GM10266 (cell line): ENCODE results near the gene SH3BP4.
"Not testable (repeated sequence)": the region's sequence is repeated elsewhere in the genome, so short reads cannot be mapped to it uniquely, and the experiment has no call there.

Experiments used
- DNase-seq: peaks from one replicate; pipeline ENCODE4 v3.0.0; 2012; ENCODE audit errors: extremely low spot score
- TF ChIP-seq, protein P1 (sequence below): IDR thresholded peaks from 2 replicates; pipeline ENCODE4 v1.5.1; 2012; ENCODE audit warnings: mild to moderate bottlenecking, low read depth; ENCODE audit not compliant: control insufficient read depth, insufficient read depth; ENCODE audit errors: missing control alignments

Gene SH3BP4

DNA sequence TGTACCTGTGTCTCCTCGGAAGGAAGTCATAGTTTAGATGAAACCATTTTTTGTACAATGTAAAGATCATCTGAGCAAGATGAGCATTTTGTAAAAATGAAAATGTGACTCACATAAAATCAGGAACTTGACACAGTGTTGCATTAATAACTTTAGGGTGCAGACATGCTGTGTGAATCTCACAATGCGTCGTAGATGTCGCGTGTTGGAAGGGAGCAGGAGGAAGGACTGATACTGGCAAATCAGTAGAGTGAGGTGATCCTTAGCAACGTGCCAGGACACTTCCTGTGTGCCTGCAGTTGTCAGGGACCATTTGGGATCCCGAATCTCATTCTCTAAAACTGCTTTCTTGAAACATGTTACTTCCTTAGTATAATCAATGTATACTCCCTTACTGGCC lies 103.1 kb downstream of the SH3BP4 start:
- no peak for DNase-seq
- TF ChIP-seq, protein P1, sequence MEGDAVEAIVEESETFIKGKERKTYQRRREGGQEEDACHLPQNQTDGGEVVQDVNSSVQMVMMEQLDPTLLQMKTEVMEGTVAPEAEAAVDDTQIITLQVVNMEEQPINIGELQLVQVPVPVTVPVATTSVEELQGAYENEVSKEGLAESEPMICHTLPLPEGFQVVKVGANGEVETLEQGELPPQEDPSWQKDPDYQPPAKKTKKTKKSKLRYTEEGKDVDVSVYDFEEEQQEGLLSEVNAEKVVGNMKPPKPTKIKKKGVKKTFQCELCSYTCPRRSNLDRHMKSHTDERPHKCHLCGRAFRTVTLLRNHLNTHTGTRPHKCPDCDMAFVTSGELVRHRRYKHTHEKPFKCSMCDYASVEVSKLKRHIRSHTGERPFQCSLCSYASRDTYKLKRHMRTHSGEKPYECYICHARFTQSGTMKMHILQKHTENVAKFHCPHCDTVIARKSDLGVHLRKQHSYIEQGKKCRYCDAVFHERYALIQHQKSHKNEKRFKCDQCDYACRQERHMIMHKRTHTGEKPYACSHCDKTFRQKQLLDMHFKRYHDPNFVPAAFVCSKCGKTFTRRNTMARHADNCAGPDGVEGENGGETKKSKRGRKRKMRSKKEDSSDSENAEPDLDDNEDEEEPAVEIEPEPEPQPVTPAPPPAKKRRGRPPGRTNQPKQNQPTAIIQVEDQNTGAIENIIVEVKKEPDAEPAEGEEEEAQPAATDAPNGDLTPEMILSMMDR: no peak

DNA sequence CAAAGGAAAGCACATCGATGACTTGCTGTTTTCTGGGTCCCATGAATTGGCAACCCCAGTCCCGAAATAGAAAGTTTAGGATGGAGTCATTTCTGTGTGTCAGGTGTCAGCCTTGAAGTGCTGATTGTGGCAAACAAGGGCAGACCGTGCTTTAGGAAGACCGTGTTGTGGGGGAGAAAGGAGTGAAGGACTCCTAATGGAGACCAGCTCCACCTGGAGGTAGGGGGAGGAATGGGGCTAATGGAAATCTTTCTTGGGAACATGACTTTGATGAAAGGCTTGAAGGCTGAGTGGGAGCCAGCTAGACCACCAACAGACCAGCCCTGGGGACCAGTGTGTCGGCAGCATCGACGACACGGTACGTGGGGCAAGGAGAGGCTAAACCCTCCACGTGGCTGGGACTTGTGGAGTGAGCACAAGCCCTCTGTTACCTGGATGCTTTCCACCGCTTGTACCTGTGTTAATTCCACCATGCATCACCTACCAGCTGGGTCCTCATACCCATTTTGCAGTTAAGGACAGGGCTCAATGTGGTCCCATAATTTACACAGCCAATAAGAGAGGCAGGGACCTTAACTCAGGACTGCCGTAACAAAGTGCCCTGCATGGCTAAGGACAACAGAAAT lies 104.2 kb downstream of the SH3BP4 start:
- DNase-seq: no peak
- TF ChIP-seq, protein P1: no peak

- TF ChIP-seq, protein P1: no peak
- DNase-seq: no peak
Observed at GRCh38 chr2:235056768-235057167, 105.0 kb downstream of the SH3BP4 start.

GRCh38 chr2:235057616-235058015 lies 105.8 kb downstream of the SH3BP4 start:
- not testable (repeated sequence) for DNase-seq

DNA sequence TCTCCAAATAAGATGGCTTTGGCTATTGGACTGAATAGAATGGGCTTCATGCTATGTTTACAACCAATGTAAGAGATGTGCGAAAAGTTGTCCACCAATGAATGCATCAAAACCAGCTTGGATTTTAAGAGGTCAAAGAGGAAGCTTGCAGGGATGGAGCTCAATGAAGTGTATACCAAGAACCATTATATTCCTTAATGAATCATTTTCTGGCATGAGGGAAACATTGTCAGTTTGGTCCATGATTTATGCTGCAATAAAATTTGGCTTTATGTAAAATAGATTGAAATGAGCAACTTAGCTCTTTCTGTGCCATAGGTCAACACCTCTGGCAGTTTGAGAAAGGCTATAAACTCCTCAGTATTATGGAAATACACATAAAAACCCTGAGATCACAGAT lies 107.3 kb downstream of the SH3BP4 start:
- TF ChIP-seq, protein P1: no peak

DNA sequence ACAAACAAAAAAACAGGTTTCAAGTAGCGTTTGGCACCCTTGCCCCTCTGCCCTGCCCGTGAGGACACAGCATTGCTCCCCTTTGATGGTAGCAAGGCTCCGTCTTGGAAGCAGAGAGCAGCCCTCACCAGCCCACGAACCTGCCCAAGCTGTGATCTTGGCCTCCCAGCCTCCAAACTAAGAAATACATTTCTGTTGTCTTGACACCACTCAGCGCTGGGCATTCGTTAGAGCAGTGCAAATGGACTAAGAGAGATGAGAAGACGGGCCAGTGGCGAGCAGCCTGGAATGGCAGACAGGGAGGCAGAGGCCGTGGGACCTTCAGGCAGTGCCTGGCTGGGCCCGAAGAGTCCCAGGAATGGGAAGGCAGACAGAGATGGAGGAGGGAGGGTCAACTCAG lies 109.8 kb downstream of the SH3BP4 start:
- no peak for DNase-seq
- TF ChIP-seq, protein P1: no peak

More for the DNA sequence above, 107.3 kb downstream of the SH3BP4 start:
- no peak for DNase-seq

- DNase-seq: no peak
- TF ChIP-seq, protein P1: no peak
Observed at GRCh38 chr2:235063471-235063961, 111.7 kb downstream of the SH3BP4 start.

DNA sequence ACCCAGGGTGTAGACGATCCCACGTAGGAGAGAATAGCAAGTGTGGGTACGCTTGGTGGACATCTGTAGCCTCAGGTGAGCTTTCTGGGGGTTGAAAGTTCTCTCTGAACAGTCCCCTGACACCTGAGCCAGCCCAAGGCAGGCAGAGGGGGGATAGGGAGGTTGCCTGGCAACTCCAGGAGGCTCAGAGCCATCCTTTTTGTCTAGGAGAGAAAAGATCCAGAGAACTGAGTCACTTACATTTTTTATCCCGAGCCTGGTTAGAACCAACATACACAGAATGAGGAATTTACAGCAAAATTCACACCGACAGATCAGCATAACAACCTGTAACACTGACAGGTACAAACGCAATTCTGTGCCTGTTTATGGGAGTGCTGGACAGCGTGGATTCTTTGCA lies 113.2 kb downstream of the SH3BP4 start:
- TF ChIP-seq, protein P1: no peak
- no peak for DNase-seq
